ENCODE results near the gene TSSC4. TPM values are rescaled to one million over a fixed set of nuclear protein-coding genes. Genes with fewer than 3 reads are reported as not detected.

Gene TSSC4
- total RNA-seq, 1 donor: 54.8 TPM

DNA sequence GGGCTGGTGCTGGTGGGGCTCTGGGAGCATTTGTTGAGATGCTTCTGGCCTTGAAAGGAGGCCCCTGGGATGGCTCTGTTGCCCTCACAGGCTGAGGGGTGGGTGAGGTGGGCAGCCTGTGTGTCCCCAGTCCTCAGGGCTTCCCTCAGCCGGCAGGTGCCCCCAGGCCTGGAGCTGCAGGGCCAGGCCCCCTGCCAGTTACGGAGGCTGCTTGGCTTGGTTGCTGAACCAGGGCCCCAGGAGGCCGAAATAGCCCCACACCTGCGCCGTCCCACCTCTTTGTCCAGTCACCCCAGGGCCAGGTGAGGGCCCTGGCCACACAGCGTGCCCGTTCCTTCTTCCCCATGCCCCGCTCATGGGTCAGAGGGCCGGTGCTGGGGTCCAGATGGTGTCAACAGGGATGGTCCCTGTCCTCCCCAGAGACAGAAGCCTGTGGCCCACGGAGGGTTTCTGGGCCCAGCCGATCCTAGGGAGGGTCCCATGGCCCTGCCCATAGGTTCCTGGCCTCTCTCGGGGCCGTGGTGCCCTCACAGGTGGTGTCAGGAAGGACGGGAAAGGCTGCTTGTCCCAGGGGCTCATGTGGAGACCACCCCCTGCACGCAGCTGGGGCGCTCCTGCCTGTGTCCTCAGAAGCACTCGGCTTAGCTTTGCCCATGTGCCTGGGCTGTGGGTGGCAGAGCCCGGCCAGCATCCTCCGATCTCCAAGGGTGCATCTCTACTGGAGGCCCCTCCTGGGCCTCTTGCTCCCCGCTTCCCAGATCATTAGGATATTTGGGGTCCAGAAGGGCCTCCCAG is 9.2 kb upstream of the TSSC4 start:
- DNase-seq (ENCODE audit: low read depth): no peak
- no peak overlapping the region for H3K4me3 ChIP-seq (ENCODE audit: low read depth, low read length)
- TF ChIP-seq CTCF (IDR thresholded peaks at IDR 0.05; ENCODE audit: insufficient read depth, low read depth, low read length): no peak

DNA sequence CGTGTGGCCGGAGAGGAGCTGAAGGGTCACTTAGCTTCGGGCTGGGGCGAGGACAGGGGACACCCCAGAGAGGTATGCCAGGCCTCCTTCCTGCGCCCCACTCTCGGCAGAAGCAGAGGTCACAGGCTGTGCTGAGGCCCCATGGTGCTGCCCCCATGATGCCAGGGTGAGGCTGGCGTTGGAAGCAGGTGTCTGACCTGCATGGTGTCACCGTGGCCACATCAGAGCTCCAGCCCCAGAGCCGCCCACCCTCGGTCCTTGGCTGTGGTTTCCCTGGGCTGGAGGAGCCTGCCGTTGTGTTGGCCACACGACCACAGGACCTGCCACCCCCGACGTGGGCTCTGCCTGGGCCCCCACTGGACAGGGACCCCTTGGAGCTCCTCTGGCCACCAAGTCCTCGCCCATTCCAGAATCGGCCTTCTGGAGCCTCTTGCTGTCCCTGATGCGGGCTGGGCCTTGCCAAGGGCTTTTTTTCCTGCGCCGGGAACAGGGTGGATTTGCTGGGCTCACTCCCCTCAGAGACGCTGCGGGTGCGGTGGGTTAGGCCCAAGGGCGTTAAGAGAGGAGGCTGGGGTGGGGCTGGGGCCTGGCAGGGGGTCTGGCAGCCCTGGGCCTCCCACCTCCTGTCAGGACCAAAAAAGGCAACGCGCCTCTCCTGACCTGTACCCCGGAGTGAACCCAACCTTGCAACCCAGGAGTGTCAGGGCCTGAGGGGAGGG is 8.2 kb upstream of the TSSC4 start:
- H3K4me3 ChIP-seq (ENCODE audit: low read depth, low read length): no peak overlapping the region
- no peak for DNase-seq (ENCODE audit: low read depth)
- TF ChIP-seq CTCF (IDR thresholded peaks at IDR 0.05; ENCODE audit: insufficient read depth, low read depth, low read length): no peak

DNA sequence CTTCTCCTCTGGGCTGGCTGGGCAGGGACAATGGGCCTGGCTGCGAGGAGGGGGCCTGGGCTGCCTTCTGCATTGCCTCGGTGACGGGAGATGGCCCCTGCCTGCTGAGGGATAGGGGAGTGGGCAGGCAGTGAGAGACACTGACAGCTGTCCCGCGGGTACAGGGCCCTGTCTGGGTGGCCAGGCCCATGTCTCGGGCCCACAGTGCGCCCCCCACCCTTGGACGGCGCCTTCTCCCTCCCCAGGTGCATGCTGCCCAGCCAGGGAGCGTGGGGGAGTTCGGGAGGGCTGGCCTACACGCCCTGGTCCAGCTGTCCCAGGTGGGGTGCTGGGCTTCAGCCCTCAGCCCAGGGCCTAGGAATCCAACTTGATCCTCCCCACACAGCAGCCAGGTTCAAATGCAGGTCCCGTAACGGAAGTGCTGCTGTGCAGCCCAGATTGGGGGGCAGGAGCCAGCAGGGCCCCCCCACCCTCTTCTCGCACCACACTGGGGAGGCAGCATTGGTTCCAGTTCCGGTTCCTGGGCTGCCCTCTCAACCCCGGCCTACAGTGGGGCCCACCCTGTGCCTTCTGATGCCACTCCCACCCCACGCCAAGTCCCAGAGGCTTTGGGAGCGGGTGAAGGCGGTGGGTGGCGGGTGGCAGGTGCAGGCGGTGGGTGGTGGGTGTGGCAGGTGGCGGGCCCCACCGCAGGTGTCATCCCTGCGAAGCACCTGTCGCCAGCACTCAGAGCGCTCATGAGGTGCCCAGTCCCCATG is 7.3 kb upstream of the TSSC4 start:
- H3K4me3 ChIP-seq (ENCODE audit: low read depth, low read length): no peak overlapping the region
- TF ChIP-seq CTCF (IDR thresholded peaks at IDR 0.05; ENCODE audit: insufficient read depth, low read depth, low read length): no peak
- DNase-seq (ENCODE audit: low read depth): no peak

GRCh38 chr11:2393941-2394817 is 6.4 kb upstream of the TSSC4 start:
- no peak for TF ChIP-seq CTCF (IDR thresholded peaks at IDR 0.05; ENCODE audit: insufficient read depth, low read depth, low read length)
- no peak for DNase-seq (ENCODE audit: low read depth)

DNA sequence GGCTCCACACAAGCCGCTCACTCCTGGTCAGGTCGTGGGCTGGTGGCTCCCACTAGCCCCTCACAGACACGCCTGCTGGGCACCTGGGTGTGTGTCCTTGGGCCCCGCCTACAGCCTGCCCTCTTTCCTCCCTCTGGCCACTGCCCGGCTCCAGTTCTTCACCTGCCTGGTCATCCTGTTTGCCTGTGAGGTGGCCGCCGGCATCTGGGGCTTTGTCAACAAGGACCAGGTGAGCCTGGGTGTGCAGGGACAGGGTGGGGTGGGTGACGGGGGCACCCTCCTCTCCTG is 5.8 kb upstream of the TSSC4 start:
- no peak for DNase-seq (ENCODE audit: low read depth)
- no peak for TF ChIP-seq CTCF (IDR thresholded peaks at IDR 0.05; ENCODE audit: insufficient read depth, low read depth, low read length)
- H3K4me3 ChIP-seq (ENCODE audit: low read depth, low read length): no peak overlapping the region

More at GRCh38 chr11:2393941-2394817, 6.4 kb upstream of the TSSC4 start:
- no peak overlapping the region for H3K4me3 ChIP-seq (ENCODE audit: low read depth, low read length)

GRCh38 chr11:2395211-2395730 is 5.3 kb upstream of the TSSC4 start:
- TF ChIP-seq CTCF (IDR thresholded peaks at IDR 0.05; ENCODE audit: insufficient read depth, low read depth, low read length): no peak
- DNase-seq (ENCODE audit: low read depth): no peak
- no peak overlapping the region for H3K4me3 ChIP-seq (ENCODE audit: low read depth, low read length)

All from fibroblast of villous mesenchyme (primary cell).